GM13977 (cell line): ENCODE results near the gene CR1.

ENCODE experiments used
- DNase-seq: peaks from one replicate; pipeline ENCODE4 v3.0.0; 2012; ENCODE audit warnings: low spot score
- in situ Hi-C: fragments of 300-500 bp; cut with MboI; formaldehyde crosslinking; loops from one replicate; pipeline ENCODE4 v1.12.0; 2022; ENCODE audit warnings: low sequenced_read_pairs, low pct_unique_long_range_greater_than_20kb, mixed read lengths, inconsistent platforms; ENCODE audit not compliant: unreplicated experiment
- TF ChIP-seq, protein P1 (sequence below): IDR thresholded peaks from 2 replicates; pipeline ENCODE4 v1.5.1; 2012; ENCODE audit warnings: mild to moderate bottlenecking, control low read depth; ENCODE audit not compliant: insufficient read depth; ENCODE audit errors: extremely low read depth, missing control alignments

The CR1 gene

DNA sequence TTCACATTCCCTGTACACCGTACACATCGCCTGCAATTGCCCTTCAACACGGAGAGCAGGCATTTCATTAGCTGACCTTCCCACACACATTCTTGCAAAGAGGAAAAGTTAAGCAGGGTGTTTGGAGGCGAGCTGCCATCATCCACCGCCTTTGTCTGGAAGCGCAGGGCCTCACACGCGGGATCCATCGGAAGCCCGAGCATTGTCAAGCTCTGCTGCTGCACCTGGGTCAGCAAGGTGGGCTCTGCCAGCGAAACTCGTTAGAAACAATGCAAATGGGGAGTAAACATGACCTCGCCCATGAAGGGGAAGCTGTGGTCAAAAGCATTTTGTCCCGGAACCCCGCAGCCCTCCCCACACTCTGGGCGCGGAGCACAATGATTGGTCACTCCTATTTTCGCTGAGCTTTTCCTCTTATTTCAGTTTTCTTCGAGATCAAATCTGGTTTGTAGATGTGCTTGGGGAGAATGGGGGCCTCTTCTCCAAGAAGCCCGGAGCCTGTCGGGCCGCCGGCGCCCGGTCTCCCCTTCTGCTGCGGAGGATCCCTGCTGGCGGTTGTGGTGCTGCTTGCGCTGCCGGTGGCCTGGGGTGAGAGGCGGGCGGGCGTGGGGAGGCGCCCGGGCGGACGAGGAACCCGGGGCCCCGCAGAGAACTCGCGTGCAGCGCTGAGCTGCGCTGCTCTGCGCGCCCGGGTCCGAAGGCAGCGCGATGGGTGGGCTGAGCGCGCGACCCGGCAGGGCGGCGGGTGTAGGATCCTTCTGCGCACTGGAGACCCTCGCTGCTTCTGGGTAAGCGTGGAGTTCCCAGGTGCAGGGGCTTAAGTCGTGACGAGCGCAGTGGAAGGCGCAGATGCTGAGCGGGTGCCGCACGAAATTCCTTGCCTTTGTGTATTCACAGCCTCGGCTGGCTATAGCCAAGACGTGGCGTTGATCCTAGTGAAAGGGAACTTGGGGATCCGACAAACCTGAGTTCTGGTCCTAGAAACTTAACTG is at the start of gene CR1:
TSS of gene CR1 (plus strand) at position 357 of the 992 bp plus-strand sequence. CDS start at position 468, 111 bp downstream.
- DNase-seq, result peak; percentile 42
- TF ChIP-seq, protein P1, sequence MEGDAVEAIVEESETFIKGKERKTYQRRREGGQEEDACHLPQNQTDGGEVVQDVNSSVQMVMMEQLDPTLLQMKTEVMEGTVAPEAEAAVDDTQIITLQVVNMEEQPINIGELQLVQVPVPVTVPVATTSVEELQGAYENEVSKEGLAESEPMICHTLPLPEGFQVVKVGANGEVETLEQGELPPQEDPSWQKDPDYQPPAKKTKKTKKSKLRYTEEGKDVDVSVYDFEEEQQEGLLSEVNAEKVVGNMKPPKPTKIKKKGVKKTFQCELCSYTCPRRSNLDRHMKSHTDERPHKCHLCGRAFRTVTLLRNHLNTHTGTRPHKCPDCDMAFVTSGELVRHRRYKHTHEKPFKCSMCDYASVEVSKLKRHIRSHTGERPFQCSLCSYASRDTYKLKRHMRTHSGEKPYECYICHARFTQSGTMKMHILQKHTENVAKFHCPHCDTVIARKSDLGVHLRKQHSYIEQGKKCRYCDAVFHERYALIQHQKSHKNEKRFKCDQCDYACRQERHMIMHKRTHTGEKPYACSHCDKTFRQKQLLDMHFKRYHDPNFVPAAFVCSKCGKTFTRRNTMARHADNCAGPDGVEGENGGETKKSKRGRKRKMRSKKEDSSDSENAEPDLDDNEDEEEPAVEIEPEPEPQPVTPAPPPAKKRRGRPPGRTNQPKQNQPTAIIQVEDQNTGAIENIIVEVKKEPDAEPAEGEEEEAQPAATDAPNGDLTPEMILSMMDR, result no peak
- in situ Hi-C loops, result loop anchor here (25.0 kb wide), 1 partner anchor 409 kb away; the partner anchor contains the start of gene C4BPB

DNA sequence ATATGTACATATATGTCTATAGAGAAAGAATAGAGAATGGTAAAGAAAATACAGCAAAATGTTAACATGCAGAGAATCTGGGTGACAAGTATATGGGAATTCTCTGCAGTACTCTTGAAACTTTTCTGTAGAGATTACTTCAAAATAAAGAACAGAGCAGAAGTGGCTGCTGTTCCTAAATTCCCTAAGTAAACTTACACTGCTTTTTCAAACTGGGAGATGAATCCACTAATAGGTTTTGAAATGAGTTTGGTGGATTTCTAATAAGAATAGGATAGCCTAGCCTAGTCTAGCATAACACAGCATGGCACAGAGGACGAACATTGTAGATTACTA is 42.3 kb upstream of the CR1 start:
- DNase-seq, result no peak
- in situ Hi-C loops, result no loop called here
- TF ChIP-seq, protein P1, result no peak

DNA sequence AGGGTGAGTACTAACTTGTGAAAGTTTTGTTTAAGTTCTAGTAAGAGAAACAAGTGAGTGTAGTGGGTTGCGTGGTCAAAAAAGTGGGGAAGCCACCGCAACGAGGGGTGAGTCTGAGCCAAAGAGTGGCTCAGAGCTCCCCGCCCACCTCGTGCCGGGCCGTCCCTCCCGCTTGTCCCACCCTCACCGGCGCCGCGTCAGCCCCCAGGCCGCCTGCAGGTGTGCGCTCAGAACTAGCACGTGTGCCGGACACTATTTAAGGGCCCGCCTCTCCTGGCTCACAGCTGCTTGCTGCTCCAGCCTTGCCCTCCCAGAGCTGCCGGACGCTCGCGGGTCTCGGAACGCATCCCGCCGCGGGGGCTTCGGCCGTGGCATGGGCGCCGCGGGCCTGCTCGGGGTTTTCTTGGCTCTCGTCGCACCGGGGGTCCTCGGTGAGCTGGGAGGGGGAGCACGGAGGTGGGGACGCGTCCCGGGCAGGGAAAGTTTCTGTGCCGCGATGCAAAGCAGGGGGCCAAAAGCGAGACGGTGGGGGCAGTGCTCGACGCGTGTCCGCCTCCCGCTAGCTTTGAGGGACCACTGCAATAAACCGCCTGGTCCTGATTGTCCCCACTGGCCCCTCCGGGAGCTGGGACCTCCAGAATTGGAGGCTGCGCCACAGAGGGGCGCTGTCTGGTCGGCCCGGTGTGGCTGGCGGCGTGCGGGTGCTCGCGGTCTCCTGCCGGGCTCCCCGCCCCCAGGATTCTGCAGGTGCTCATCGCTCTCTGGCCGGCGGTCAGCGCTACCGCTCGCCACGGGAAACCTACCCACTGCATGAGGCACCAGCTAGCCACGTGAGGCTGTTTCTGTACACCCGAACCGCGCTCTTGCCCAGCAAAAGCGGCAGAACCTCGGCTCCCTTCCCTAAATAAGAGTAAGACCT is 41.7 kb upstream of the CR1 start, which contains the start of gene CR2:
TSS of gene CR2 (plus strand) at position 283 of the 919 bp plus-strand sequence. CDS start at position 374, 91 bp downstream.
- DNase-seq, result peak; percentile 77
- TF ChIP-seq, protein P1, result peak; percentile 61
- in situ Hi-C loops, result no loop called here

DNA sequence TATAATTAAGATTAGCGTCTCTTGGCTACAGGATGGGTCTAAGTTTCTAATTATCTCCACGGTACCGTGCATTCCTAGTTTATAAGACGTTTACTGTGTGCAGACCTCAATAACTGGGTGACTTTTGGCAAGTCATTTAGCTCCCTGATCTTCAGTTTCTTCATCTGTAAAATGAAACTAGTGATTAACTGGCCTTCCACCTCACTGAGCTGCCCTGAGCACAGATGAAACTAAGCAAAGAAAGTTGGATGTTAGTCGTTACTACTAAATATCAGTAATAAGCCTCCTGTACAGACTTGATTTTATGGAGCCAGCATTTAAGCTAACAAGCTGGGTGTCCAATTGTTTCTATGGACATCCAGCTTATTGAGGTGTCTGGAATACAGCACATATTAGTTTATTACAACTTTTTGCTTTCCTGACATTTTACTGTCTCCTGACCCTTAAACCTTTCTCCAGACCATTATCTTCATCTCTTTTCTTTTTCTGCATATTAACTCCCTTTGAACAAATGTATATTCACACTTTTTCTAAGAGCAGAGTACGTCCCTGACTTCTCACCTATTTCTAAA is 40.7 kb upstream of the CR1 start:
- no peak for DNase-seq
- in situ Hi-C loops, result no loop called here
- TF ChIP-seq, protein P1, result no peak

DNA sequence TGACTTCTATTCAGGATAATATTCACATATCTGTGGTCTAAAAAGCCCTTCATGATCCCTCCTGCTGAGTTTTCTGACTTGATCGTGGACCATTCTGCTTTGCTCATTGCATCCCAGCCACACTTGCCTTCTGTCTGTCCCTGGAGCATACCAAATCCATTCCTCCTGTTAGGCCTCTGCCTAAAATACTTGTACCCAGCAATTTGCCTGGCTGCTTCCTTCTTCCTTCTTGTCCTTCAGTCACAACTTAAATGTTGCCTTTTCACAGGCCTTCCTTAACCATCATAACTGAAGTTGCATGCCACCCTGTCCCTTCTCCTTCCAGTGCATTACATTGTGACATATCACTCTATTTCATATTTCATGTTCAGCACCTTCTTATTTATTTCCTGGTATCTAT is 37.5 kb upstream of the CR1 start:
- TF ChIP-seq, protein P1, result no peak
- in situ Hi-C loops, result no loop called here
- no peak for DNase-seq

DNA sequence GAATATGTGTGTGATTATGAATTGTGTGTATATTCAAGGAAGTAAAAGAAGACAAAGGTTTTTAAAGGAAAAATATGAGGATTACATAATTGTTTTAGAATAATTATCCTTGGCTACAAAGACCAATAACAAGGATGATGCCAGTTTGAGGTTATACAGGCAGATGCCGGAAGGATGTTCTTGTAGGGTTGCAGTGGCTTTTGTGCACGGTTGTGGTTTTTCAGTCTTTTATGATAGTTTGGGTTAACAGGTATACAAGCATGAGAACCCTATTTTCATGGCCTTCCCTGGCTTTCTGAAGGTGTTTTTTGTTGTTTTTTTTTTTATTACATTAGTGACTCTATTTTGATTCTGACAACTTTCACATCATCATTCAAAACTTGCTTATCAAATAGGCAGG is 36.9 kb upstream of the CR1 start:
- no peak for DNase-seq
- TF ChIP-seq, protein P1, result no peak
- in situ Hi-C loops, result no loop called here
